ENCODE measurements around the gene TSHZ2. TPM values are rescaled to one million over a fixed set of nuclear protein-coding genes. Genes with fewer than 3 reads are reported as not detected.

The TSHZ2 gene
- total and polyA plus RNA-seq, 2 of the 4 experiments (the other 2 are of a cell fraction): under 0.01 to 0.02 TPM

GRCh38 chr20:53281557-53282117 lies 309.5 kb downstream of the TSHZ2 start:
- WGBS, 2 experiments (ENCODE audit: extremely low coverage in 2 of 2, insufficient read length in 1 of 2): 0% methylated on average over 1 of the region's 2 CpGs; no CpG with 5 or more reads in 1 of the 2 experiments
- Histone ChIP-seq H2AK5ac (ENCODE audit: low read depth, low read length) (no peak overlapping the region), H3K9me3 (ENCODE audit: control insufficient read depth, insufficient read depth, low read length) (no peaks in the 10 kb centered on the region), H3K27me3 (ENCODE audit: control insufficient read depth, insufficient read depth, low read length) (no peaks in the 10 kb centered on the region), H3K27ac (ENCODE audit: insufficient read depth, low read length) (no peak overlapping the region), H3K79me1 (ENCODE audit: low read depth in 1 of 2, low read length in 2 of 2) (no peaks in the 10 kb centered on the region), H2AFZ (replicated peaks; ENCODE audit: low read length, poor library complexity) (no peak overlapping the region), H4K8ac (ENCODE audit: low read depth in 2 of 2, low read length in 2 of 2) (no peak overlapping the region), H2BK120ac (ENCODE audit: low read depth, low read length) (no peak overlapping the region), H3K4me3 (ENCODE audit: insufficient read depth, low read depth, low read length) (no peak overlapping the region), H2BK20ac (ENCODE audit: low read depth, low read length) (no peak overlapping the region), H3K4ac (ENCODE audit: low read depth, low read length) (no peak overlapping the region), H3K4me1 (ENCODE audit: control insufficient read depth, insufficient read depth, low read length) (no peaks in the 10 kb centered on the region), H4K91ac (ENCODE audit: insufficient read depth, low read depth, low read length) (no peak overlapping the region), H3K9me1 (ENCODE audit: insufficient read depth, low read length) (no peaks in the 10 kb centered on the region), H4K20me1 (ENCODE audit: insufficient read depth, low read length) (no peaks in the 10 kb centered on the region), H2AK9ac (replicated peaks; ENCODE audit: low read depth, low read length, poor library complexity) (no peak overlapping the region), H3K56ac (ENCODE audit: extremely low read depth, insufficient read depth, low read length) (no peak overlapping the region), H3K18ac (ENCODE audit: low read depth, low read length) (no peak overlapping the region), H3K23ac (ENCODE audit: low read depth, low read length) (no peak overlapping the region), H2BK15ac (ENCODE audit: low read depth, low read length) (no peak overlapping the region), H3K36me3 (ENCODE audit: control insufficient read depth, insufficient read depth, low read length) (no peaks in the 10 kb centered on the region), H4K5ac (ENCODE audit: low read depth, low read length) (no peak overlapping the region), H3K4me2 (ENCODE audit: low read depth, low read length) (no peak overlapping the region), H3K9ac (ENCODE audit: low read depth, low read length) (no peak overlapping the region), H3K14ac (replicated peaks; ENCODE audit: low read depth, low read length) (no peak overlapping the region), H2BK5ac (ENCODE audit: low read depth, low read length, poor library complexity, severe bottlenecking) (no peak overlapping the region)
- dilution Hi-C loops (cut with HindIII; ENCODE audit: low sequenced_read_pairs, unreplicated experiment) (no loop called here), in situ Hi-C loops (cut with MboI; ENCODE audit: low sequenced_read_pairs) (no loop called here), intact Hi-C loops (cut with micrococcal nuclease) (no loop called here)
- no peak for TF ChIP-seq CEBPB (IDR thresholded peaks at IDR 0.05; ENCODE audit: low read depth, low read length)
- TF ChIP-seq MXI1 (IDR thresholded peaks at IDR 0.05; ENCODE audit: borderline replicate concordance, low read depth, low read length): no peak
- no peak for TF ChIP-seq MAZ (IDR thresholded peaks at IDR 0.05; ENCODE audit: borderline replicate concordance, low read depth, low read length)
- TF ChIP-seq USF2 (IDR thresholded peaks at IDR 0.05; ENCODE audit: low read depth, low read length): no peak
- TF ChIP-seq SMC3 (IDR thresholded peaks at IDR 0.05; ENCODE audit: low read depth, low read length): no peak
- TF ChIP-seq RFX5 (IDR thresholded peaks at IDR 0.05; ENCODE audit: low read depth, low read length): no peak
- TF ChIP-seq RAD21 (IDR thresholded peaks at IDR 0.05; ENCODE audit: low read length): no peak
- TF ChIP-seq CHD1 (IDR thresholded peaks at IDR 0.05; ENCODE audit: low read depth, low read length): no peak
- TF ChIP-seq POLR2A (IDR thresholded peaks at IDR 0.05; ENCODE audit: low read depth, low read length): no peak
- TF ChIP-seq NFE2L2 (IDR thresholded peaks at IDR 0.05; ENCODE audit: low read depth, low read length): no peak
- no peak for TF ChIP-seq FOS (IDR thresholded peaks at IDR 0.05; ENCODE audit: low read depth, low read length)
- TF ChIP-seq ELK1 (IDR thresholded peaks at IDR 0.05; ENCODE audit: borderline replicate concordance, low read depth, low read length): no peak
- no peak for TF ChIP-seq RCOR1 (IDR thresholded peaks at IDR 0.05; ENCODE audit: insufficient replicate concordance, low read length)
- TF ChIP-seq CTCF (conservative IDR thresholded peaks at IDR 0.05; ENCODE audit: low read depth, low read length): no peak
- TF ChIP-seq MAFK (IDR thresholded peaks at IDR 0.05; ENCODE audit: low read depth, low read length): no peak
- no peak for TF ChIP-seq BHLHE40 (IDR thresholded peaks at IDR 0.05; ENCODE audit: low read depth, low read length)
- no TSS peak for BruUV-seq (replicated peaks)
- CTCF ChIA-PET: no interaction called here
- no peak for DNase-seq
- POLR2A ChIA-PET (ENCODE audit: unreplicated experiment): no interaction called here
- ATAC-seq (ENCODE audit: low read depth): no peak

Measured in IMR-90 (cell line).